ENCODE measurements around the gene TBC1D9.

TBC1D9 gene

GRCh38 chr4:140707325-140707724, 48.9 kb downstream of the TBC1D9 start:
- no peak for DNase-seq (ENCODE audit: low read depth)
- TF ChIP-seq, protein P1, sequence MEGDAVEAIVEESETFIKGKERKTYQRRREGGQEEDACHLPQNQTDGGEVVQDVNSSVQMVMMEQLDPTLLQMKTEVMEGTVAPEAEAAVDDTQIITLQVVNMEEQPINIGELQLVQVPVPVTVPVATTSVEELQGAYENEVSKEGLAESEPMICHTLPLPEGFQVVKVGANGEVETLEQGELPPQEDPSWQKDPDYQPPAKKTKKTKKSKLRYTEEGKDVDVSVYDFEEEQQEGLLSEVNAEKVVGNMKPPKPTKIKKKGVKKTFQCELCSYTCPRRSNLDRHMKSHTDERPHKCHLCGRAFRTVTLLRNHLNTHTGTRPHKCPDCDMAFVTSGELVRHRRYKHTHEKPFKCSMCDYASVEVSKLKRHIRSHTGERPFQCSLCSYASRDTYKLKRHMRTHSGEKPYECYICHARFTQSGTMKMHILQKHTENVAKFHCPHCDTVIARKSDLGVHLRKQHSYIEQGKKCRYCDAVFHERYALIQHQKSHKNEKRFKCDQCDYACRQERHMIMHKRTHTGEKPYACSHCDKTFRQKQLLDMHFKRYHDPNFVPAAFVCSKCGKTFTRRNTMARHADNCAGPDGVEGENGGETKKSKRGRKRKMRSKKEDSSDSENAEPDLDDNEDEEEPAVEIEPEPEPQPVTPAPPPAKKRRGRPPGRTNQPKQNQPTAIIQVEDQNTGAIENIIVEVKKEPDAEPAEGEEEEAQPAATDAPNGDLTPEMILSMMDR (conservative IDR thresholded peaks at IDR 0.05; ENCODE audit: control insufficient read depth, insufficient read depth, low read depth, low read length) = no peak
- H3K4me3 ChIP-seq (ENCODE audit: control insufficient read depth, low read depth, low read length) = no peak overlapping the region

DNA sequence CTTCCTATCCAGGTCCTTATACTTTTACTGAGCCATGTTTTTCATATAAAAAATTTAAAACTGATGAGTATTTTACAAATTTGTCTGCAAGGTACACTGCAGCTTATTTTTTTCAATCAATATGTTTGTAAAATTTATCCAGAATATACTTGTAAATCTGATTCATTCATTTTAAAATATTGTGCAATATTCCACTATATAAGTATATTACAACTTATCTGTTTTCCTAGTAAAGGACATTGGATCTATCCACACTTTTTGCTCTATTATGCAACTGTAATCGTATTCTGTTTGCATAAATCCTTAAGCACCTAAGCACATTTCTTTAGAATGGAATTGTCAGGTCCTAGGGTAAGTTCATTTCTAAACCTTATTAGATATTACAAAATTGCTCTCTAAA, 49.5 kb downstream of the TBC1D9 start:
- no peak overlapping the region for H3K4me3 ChIP-seq (ENCODE audit: control insufficient read depth, low read depth, low read length)
- TF ChIP-seq, protein P1 (conservative IDR thresholded peaks at IDR 0.05; ENCODE audit: control insufficient read depth, insufficient read depth, low read depth, low read length) = no peak
- DNase-seq (ENCODE audit: low read depth) = no peak

- TF ChIP-seq, protein P1 (conservative IDR thresholded peaks at IDR 0.05; ENCODE audit: control insufficient read depth, insufficient read depth, low read depth, low read length) = no peak
- DNase-seq (ENCODE audit: low read depth) = no peak
- H3K4me3 ChIP-seq (ENCODE audit: control insufficient read depth, low read depth, low read length) = no peak overlapping the region
These were observed 49.9 kb downstream of the TBC1D9 start for GRCh38 chr4:140706276-140706625.

DNA sequence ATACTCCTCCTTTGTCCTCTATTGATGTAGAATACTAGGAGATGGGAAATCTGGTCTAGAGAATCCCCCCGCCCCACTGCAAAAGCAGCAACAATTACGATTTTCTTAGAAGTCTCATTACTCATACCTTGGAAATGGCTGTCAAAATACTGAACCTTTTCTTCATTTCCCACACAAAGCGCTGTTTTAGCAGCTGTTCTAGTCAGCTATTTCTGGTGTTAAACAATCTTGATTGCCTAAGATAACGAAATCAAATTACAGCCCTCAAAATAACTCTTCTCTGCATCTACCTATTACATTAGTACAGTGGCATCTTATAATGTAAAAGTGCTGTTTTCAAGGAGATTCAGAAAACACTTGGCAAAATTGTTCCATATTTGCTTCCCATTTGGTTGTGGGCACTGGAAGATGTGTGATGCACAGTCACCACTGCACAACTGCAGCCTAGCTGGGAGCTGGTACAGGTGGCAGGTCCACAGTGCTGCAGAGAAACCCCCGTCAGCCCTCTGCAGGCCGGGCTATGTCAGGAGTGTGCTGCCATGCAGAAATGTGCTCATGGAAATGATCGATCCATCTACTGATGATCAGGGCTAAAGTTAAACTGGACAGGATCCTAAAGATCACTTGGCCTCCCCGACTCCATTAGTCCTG, 50.4 kb downstream of the TBC1D9 start:
- no peak for DNase-seq (ENCODE audit: low read depth)
- no peak overlapping the region for H3K4me3 ChIP-seq (ENCODE audit: control insufficient read depth, low read depth, low read length)
- TF ChIP-seq, protein P1 (conservative IDR thresholded peaks at IDR 0.05; ENCODE audit: control insufficient read depth, insufficient read depth, low read depth, low read length) = no peak

- TF ChIP-seq, protein P1 (conservative IDR thresholded peaks at IDR 0.05; ENCODE audit: control insufficient read depth, insufficient read depth, low read depth, low read length) = no peak
- H3K4me3 ChIP-seq (ENCODE audit: control insufficient read depth, low read depth, low read length) = no peak overlapping the region
- no peak for DNase-seq (ENCODE audit: low read depth)
These were observed 51.2 kb downstream of the TBC1D9 start for GRCh38 chr4:140704964-140705363.

DNA sequence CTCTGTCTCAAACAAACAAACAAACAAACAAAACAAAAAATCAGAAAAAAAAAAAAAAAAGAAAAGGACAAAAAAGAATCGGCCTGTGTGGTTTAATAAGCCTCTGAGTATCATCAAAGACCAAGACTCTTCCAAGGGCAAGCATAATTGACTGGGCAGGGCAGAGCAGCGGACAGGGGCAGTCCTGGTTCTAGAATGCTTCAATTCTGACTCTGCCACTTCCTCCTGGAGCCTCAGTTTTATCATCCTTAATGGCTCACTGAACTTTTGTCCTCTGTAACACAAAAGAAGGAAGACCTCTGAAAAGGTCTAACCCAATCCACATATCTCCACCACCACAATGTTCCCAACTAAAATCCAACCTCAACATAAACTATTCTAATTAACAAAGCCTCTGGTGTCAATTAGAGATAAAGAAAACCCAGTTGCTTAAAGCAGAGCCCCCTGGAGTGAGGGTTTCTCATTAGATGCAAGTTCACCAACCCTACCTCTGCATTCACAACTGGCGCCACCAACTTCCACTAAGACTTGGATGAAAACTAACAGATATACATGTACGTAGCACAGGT, 51.7 kb downstream of the TBC1D9 start:
- H3K4me3 ChIP-seq (ENCODE audit: control insufficient read depth, low read depth, low read length) = no peak overlapping the region
- DNase-seq (ENCODE audit: low read depth) = no peak
- TF ChIP-seq, protein P1 (conservative IDR thresholded peaks at IDR 0.05; ENCODE audit: control insufficient read depth, insufficient read depth, low read depth, low read length) = no peak
